HepG2 (cell line): ENCODE measurements around the gene RHCE. TPM values are rescaled to one million over a fixed set of nuclear protein-coding genes. Genes with fewer than 3 reads are reported as not detected.

Experiments
- ATAC-seq: fragments of 200-7000 bp; cut with Tn5 transposase; 3 replicates; pipeline ENCODE4 v1.9.1; 2020; ENCODE audit warnings: mild to moderate bottlenecking, moderate library complexity
- BruUV-seq: library from RNA; stranded (reverse); fragments of 400-500 nt; replicated peaks from 2 replicates; lab custom pipeline; 2021; lab: Mats Ljungman, UMichigan
- CTCF ChIA-PET: fragments of 300-600 bp; formaldehyde crosslinking; extraction: SDS; loops from one replicate; lab custom pipeline; 2021; ENCODE audit warnings: low total read pairs, inconsistent platforms, low intra/inter-chr PET ratio; lab: Yijun Ruan, JAX
- POLR2A ChIA-PET: fragments of 350-600 bp; sonication (Branson Sonifier 250); formaldehyde crosslinking; loops from one replicate; lab custom pipeline; 2020; ENCODE audit warnings: antibody characterized with exemption, inconsistent platforms; lab: Yijun Ruan, JAX
- DNase-seq: peaks from one replicate; pipeline ENCODE4 v3.0.0-alpha.2; 2015; ENCODE audit warnings: low spot score
- FAIRE-seq: peaks from 3 replicates; lab custom pipeline; 2011; peaks lifted over from hg19 to GRCh38; lab: Jason Lieb, UNC
- H2AFZ ChIP-seq: one replicate; pipeline ENCODE4 v1.6.1; 2011; ENCODE audit warnings: low read length, inconsistent platforms
- H3K27ac ChIP-seq: fragments of 300-600 bp; 3 replicates; pipeline ENCODE4 v1.8.0; 2011; ENCODE audit warnings: mixed run types, mild to moderate bottlenecking, mixed read lengths, low read length, inconsistent platforms; ENCODE audit not compliant: insufficient read depth; ENCODE audit errors: extremely low read length
- H3K27me3 ChIP-seq, 2 experiments: fragments of 200-600 bp in 1 of 2; 2 replicates in 1 of 2; 3 replicates in 1 of 2; pipeline versions ENCODE4 v1.6.0 to v1.8.0; 2011; ENCODE audit warnings: low read length in 2 of 2, mild to moderate bottlenecking in 2 of 2, moderate library complexity in 2 of 2, inconsistent platforms in 1 of 2; ENCODE audit not compliant: insufficient read depth in 2 of 2, control insufficient read depth in 1 of 2
- H3K36me3 ChIP-seq, 2 experiments: fragments of 200-600 bp in 1 of 2; replicated peaks in 1 of 2; 2 replicates in 1 of 2; 3 replicates in 1 of 2; pipeline versions ENCODE4 v1.5.1 to v1.8.0; 2011; ENCODE audit warnings: low read length in 2 of 2, inconsistent platforms in 1 of 2; ENCODE audit not compliant: insufficient read depth in 2 of 2, control insufficient read depth in 1 of 2
- H3K4me1 ChIP-seq: 2 replicates; pipeline ENCODE4 v1.5.1; 2012; ENCODE audit warnings: low read length, inconsistent platforms; ENCODE audit not compliant: insufficient read depth
- H3K4me2 ChIP-seq: 2 replicates; pipeline ENCODE4 v1.6.0; 2011; ENCODE audit warnings: low read depth, low read length, inconsistent platforms
- H3K4me3 ChIP-seq, 3 experiments: fragments of 200-600 bp in 1 of 3; sonication (generic), shearing (Covaris generic) in 1 of 3; replicated peaks in 1 of 3; 2 replicates each; pipeline ENCODE4 v1.5.1; 2011 to 2016; ENCODE audit warnings: low read length in 3 of 3, inconsistent platforms in 2 of 3, low read depth in 2 of 3, mild to moderate bottlenecking in 2 of 3, control low read depth in 1 of 3, mixed read lengths in 1 of 3; ENCODE audit not compliant: insufficient read depth in 1 of 3
- H3K79me2 ChIP-seq: one replicate; pipeline ENCODE4 v1.6.1; 2011; ENCODE audit warnings: low read length, inconsistent platforms; ENCODE audit not compliant: insufficient read depth
- H3K9ac ChIP-seq: 2 replicates; pipeline ENCODE4 v1.6.0; 2011; ENCODE audit warnings: mild to moderate bottlenecking, low read depth, low read length, inconsistent platforms; ENCODE audit not compliant: insufficient read depth
- H3K9me3 ChIP-seq: 2 replicates; pipeline ENCODE4 v1.5.1; 2012; ENCODE audit warnings: mild to moderate bottlenecking, low read length
- H4K20me1 ChIP-seq: 2 replicates; pipeline ENCODE4 v1.6.0; 2011; ENCODE audit warnings: inconsistent platforms, mild to moderate bottlenecking, low read length, moderate library complexity; ENCODE audit not compliant: insufficient read depth
- GATA4 ChIP-seq: sonication (generic); IDR thresholded peaks from 2 replicates; pipeline ENCODE4 v1.6.1; 2016; ENCODE audit warnings: antibody characterized with exemption, low read depth, borderline replicate concordance
- ISL2 ChIP-seq: sonication (generic); formaldehyde crosslinking; IDR thresholded peaks from 2 replicates; pipeline ENCODE4 v1.5.0; 2020; ENCODE audit warnings: missing genetic modification reagents
- NFATC3 ChIP-seq: sonication (generic); formaldehyde crosslinking; IDR thresholded peaks from 2 replicates; pipeline ENCODE4 v1.5.1; 2020; ENCODE audit warnings: mild to moderate bottlenecking, missing genetic modification reagents
- NFIC ChIP-seq: IDR thresholded peaks from 2 replicates; pipeline ENCODE4 v1.6.1; 2012; ENCODE audit warnings: mild to moderate bottlenecking, low read length, inconsistent platforms
- TCF7L2 ChIP-seq: IDR thresholded peaks from 2 replicates; pipeline ENCODE4 v1.6.1; 2011; ENCODE audit warnings: mild to moderate bottlenecking, low read depth, low read length, moderate library complexity
- YEATS2 ChIP-seq: sonication (generic); formaldehyde crosslinking; IDR thresholded peaks from 2 replicates; pipeline ENCODE4 v1.4.0; 2020; ENCODE audit warnings: missing genetic modification reagents, borderline replicate concordance
- ZNF350 ChIP-seq: sonication (generic); formaldehyde crosslinking; IDR thresholded peaks from 2 replicates; pipeline ENCODE4 v1.4.0; 2020; ENCODE audit warnings: mild to moderate bottlenecking, low read depth, missing genetic modification reagents, borderline replicate concordance
- ZNF557 ChIP-seq: sonication (generic); formaldehyde crosslinking; IDR thresholded peaks from 2 replicates; pipeline ENCODE4 v1.4.0; 2020; ENCODE audit warnings: missing genetic modification reagents
- ZNF570 ChIP-seq: sonication (generic); formaldehyde crosslinking; IDR thresholded peaks from 2 replicates; pipeline ENCODE4 v1.4.0; 2020; ENCODE audit warnings: mild to moderate bottlenecking, missing genetic modification reagents, borderline replicate concordance
- ZNF737 ChIP-seq: sonication (generic); formaldehyde crosslinking; IDR thresholded peaks from 2 replicates; pipeline ENCODE4 v1.5.0; 2020; ENCODE audit warnings: missing genetic modification reagents, mild to moderate bottlenecking, borderline replicate concordance
- WGBS: methylation state at CpG from one replicate; pipeline ENCODE4 v1.1.6; 2017; ENCODE audit warnings: low lambda C conversion rate; 5-methylcytosine and 5-hydroxymethylcytosine counted together
- in situ Hi-C: cut with HindIII; loops from 2 replicates; pipeline ENCODE4 v1.10.0; 2017; ENCODE audit warnings: low pct_unique_long_range_greater_than_20kb; ENCODE audit not compliant: extremely low pct_ligation_motif_present
- intact Hi-C: fragments of 100-400 bp; cut with micrococcal nuclease; formaldehyde crosslinking; loops from one replicate; pipeline ENCODE4 v1.10.0; 2022; ENCODE audit not compliant: unreplicated experiment
- polyA plus RNA-seq, 8 experiments: library from polyadenylated mRNA; depleted of rRNA in 3 of 8; stranded (reverse) in 7 of 8; unstranded in 1 of 8; fragments of >200 nt; fragmentation: Illumina TruSeq in 4 of 8; extraction: Trizol in 4 of 8; gene quantifications; 2 replicates each; pipeline versions ENCODE4 v1.2.1 to v1.2.3, GENCODE V29; 2011 to 2016; ENCODE audit warnings: low read depth in 4 of 8, missing spikeins in 1 of 8, mixed read lengths in 1 of 8; ENCODE audit not compliant: insufficient read depth in 1 of 8
- total RNA-seq, 5 experiments: library from RNA; depleted of rRNA; stranded (reverse); fragments of >200 nt; fragmentation: Illumina TruSeq; extraction: Trizol; gene quantifications; 2 replicates each; pipeline ENCODE4 v1.2.3, GENCODE V29; 2016; ENCODE audit warnings: low read depth in 1 of 5
- TF ChIP-seq, protein P1 (sequence below): IDR thresholded peaks from 2 replicates; pipeline ENCODE4 v1.6.1; 2016; ENCODE audit warnings: mild to moderate bottlenecking
- TF ChIP-seq, protein P2 (sequence below): sonication (generic); formaldehyde crosslinking; IDR thresholded peaks from 2 replicates; pipeline ENCODE4 v1.5.1; 2020; ENCODE audit warnings: missing genetic modification reagents, mild to moderate bottlenecking, borderline replicate concordance
- TF ChIP-seq, protein P3 (sequence below): sonication (generic); formaldehyde crosslinking; IDR thresholded peaks from 2 replicates; pipeline ENCODE4 v1.5.0; 2020; ENCODE audit warnings: mild to moderate bottlenecking, missing genetic modification reagents, borderline replicate concordance
- TF ChIP-seq, protein P4 (sequence below): sonication (generic); formaldehyde crosslinking; IDR thresholded peaks from 2 replicates; pipeline ENCODE4 v1.9.0; 2021; ENCODE audit warnings: missing genetic modification reagents, borderline replicate concordance

The RHCE gene
- total and polyA plus RNA-seq, 2 of the 13 experiments (the other 11 are each of a cell fraction or from before 2014, with no cell fraction given) = 0.30 TPM; not detected in 1

DNA sequence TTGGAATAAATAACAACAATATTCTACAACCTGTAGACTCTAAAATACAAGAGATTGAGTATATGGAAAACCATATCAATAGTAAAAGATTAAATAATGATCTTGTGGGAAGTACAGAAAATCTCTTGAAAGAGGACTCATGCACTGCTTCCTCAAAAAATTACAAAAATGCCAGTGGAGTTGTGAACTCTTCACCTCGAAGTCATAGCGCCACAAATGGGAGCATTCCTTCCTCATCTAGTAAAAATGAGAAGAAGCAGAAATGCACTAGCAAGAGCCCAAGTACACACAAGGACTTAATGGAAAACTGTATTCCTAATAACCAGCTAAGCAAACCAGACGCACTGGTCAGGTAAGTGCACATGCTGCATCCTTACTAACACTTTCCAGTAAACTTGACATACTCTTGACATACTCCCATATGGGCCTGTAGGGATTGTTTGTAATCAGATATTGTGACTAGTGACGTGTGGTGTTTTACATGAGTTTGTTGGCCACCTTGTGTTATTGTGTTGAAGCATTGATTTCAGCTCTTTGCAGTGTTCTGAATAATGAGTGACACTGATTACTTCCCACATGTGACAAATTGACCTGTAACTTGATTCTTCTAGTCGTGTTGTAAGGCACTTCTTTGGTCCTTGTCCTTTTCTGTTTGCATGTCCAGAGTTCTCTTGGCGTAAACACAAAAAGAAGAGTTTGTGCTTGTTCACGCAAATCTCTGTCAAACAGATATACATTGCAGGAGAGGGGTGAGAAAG lies 38.1 kb upstream of the RHCE start (continued):
- TF ChIP-seq NFIC (no peak), YEATS2 (no peak), ZNF557 (CRISPR knock-in tag) (no peak)
- TF ChIP-seq, protein P1, sequence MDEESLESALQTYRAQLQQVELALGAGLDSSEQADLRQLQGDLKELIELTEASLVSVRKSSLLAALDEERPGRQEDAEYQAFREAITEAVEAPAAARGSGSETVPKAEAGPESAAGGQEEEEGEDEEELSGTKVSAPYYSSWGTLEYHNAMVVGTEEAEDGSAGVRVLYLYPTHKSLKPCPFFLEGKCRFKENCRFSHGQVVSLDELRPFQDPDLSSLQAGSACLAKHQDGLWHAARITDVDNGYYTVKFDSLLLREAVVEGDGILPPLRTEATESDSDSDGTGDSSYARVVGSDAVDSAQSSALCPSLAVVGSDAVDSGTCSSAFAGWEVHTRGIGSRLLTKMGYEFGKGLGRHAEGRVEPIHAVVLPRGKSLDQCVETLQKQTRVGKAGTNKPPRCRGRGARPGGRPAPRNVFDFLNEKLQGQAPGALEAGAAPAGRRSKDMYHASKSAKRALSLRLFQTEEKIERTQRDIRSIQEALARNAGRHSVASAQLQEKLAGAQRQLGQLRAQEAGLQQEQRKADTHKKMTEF = no peak
- TF ChIP-seq, all 625 proteins: peak for 81

DNA sequence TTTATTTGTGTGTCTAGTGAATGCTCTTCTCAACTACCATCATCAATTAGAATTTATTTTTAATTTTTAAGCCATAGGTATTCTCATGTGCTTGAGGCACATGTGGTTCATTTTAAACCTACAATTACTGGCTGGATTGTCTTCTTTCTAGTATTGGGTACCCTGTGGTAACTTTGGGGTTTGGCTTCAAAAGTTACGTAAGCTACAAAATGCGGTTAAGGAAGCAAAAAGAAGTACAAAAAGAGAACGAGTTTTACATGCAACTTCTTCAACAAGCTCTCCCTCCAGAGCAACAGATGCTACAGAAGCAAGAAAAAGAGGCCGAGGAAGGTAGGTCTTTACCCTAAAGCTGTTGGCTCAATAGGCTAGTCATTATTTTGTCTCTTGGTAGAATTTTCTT lies 35.9 kb upstream of the RHCE start:
- in situ Hi-C loops (no loop called here), intact Hi-C loops (no loop called here)
- no peak overlapping the region for H3K27ac ChIP-seq
- POLR2A ChIA-PET = no interaction called here
- no TSS peak for BruUV-seq
- no peak overlapping the region for H3K9ac ChIP-seq
- no peak overlapping the region for H3K4me3 ChIP-seq
- no peaks in the 10 kb centered on the region for H3K79me2 ChIP-seq
- H2AFZ ChIP-seq = no peak overlapping the region
- no peaks in the 10 kb centered on the region for H3K9me3 ChIP-seq
- ATAC-seq (no peak), DNase-seq (no peak), FAIRE-seq (no peak)
- H4K20me1 ChIP-seq = no peaks in the 10 kb centered on the region
- WGBS = 93% methylated on average over 4 of the region's 4 CpGs
- H3K4me2 ChIP-seq = no peak overlapping the region
- H3K27me3 ChIP-seq = no peaks in the 10 kb centered on the region
- H3K4me1 ChIP-seq = peaks cover 24% of the 10 kb centered on the region
- H3K36me3 ChIP-seq = peaks cover 4 to 23% of the 10 kb centered on the region in 2 experiments; a peak in 4 of 5 replicates
- CTCF ChIA-PET = no interaction called here
- TF ChIP-seq, protein P2, sequence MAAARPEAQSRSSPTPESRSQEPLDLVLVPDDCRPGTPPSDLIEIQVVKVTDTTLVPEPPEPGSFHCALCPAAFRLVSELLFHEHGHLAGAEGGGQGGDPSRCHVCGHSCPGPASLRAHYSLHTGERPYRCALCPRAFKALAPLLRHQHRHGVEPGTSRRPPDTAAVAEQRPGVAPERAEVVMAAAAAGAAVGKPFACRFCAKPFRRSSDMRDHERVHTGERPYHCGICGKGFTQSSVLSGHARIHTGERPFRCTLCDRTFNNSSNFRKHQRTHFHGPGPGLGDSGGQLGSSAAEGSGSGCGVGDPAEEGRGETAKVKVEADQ (CRISPR knock-in tag) = no peak
- TF ChIP-seq GATA4 = no peak
- no peak for TF ChIP-seq ZNF737 (CRISPR knock-in tag)
- TF ChIP-seq, protein P3, sequence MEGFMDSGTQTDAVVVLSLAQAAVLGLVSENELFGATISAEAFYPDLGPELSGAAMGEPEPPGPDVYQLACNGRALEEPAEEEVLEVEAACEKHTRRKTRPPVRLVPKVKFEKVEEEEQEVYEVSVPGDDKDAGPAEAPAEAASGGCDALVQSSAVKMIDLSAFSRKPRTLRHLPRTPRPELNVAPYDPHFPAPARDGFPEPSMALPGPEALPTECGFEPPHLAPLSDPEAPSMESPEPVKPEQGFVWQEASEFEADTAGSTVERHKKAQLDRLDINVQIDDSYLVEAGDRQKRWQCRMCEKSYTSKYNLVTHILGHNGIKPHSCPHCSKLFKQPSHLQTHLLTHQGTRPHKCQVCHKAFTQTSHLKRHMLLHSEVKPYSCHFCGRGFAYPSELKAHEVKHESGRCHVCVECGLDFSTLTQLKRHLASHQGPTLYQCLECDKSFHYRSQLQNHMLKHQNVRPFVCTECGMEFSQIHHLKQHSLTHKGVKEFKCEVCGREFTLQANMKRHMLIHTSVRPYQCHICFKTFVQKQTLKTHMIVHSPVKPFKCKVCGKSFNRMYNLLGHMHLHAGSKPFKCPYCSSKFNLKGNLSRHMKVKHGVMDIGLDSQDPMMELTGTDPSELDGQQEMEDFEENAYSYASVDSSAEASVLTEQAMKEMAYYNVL (CRISPR knock-in tag) = no peak
- TF ChIP-seq NFATC3 (CRISPR knock-in tag) = no peak
- TF ChIP-seq TCF7L2 = no peak
- TF ChIP-seq, protein P4, sequence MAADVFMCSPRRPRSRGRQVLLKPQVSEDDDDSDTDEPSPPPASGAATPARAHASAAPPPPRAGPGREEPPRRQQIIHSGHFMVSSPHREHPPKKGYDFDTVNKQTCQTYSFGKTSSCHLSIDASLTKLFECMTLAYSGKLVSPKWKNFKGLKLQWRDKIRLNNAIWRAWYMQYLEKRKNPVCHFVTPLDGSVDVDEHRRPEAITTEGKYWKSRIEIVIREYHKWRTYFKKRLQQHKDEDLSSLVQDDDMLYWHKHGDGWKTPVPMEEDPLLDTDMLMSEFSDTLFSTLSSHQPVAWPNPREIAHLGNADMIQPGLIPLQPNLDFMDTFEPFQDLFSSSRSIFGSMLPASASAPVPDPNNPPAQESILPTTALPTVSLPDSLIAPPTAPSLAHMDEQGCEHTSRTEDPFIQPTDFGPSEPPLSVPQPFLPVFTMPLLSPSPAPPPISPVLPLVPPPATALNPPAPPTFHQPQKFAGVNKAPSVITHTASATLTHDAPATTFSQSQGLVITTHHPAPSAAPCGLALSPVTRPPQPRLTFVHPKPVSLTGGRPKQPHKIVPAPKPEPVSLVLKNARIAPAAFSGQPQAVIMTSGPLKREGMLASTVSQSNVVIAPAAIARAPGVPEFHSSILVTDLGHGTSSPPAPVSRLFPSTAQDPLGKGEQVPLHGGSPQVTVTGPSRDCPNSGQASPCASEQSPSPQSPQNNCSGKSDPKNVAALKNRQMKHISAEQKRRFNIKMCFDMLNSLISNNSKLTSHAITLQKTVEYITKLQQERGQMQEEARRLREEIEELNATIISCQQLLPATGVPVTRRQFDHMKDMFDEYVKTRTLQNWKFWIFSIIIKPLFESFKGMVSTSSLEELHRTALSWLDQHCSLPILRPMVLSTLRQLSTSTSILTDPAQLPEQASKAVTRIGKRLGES (CRISPR knock-in tag) = no peak
- TF ChIP-seq ZNF570 (CRISPR knock-in tag) = no peak
- no peak for TF ChIP-seq ZNF350 (CRISPR knock-in tag)
- TF ChIP-seq ISL2 (CRISPR knock-in tag) = no peak
